Effector CD4-positive, alpha-beta T cell (primary cell): ENCODE measurements around the gene TSPAN2.
"Not testable (repeated sequence)": the region's sequence is repeated elsewhere in the genome, so short reads cannot be mapped to it uniquely, and the experiment has no call there.

ENCODE experiments used
- DNase-seq: peaks from one replicate; pipeline ENCODE4 v3.0.0-alpha.2; 2020

TSPAN2 gene

DNA sequence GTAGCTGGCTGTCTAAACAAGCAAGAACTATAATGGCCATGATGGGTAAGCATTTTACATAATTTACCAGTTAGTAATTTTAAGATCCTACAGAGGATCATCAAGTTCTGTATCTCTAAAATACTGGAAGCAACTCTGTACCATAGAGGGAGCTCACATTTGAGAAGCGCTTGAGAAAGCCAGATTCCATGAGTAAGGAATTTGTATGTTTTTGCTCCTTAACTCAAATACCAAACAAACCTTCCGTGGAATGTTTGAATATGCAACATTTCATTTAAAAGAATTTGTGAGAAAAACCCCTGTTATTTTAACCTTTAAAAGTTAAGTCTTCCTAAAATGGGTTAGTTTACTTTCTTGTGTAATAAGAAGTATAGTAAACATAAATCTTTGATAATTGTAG lies 57.7 kb downstream of the TSPAN2 start:
- DNase-seq, result no peak

DNA sequence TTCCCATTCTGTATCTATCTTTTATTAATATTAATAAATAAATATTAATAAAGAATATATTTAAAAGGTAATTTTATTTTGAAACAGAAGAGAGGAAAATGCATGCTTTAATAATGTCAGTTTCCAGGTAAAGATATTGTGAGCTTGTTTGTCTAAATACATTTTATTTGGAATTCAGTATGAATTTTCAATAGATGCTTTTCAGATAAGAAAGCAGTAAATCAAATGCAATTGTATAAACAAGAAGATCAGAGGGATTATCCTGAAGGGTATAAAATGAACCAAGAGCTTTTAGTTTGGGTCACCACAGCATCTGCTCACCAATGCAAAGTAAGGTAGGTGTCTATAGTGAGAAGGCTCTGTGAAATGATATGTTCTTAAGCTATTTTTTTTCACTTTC lies 59.8 kb downstream of the TSPAN2 start, which contains the start of gene TSHB:
TSHB (plus strand) TSS at position 301 of the 400 bp plus-strand sequence. CDS start 3,537 bp downstream, outside the sequence.
- DNase-seq, result no peak

- DNase-seq, result no peak
Observed at GRCh38 chr1:115023593-115023992, 65.7 kb downstream of the TSPAN2 start.

DNA sequence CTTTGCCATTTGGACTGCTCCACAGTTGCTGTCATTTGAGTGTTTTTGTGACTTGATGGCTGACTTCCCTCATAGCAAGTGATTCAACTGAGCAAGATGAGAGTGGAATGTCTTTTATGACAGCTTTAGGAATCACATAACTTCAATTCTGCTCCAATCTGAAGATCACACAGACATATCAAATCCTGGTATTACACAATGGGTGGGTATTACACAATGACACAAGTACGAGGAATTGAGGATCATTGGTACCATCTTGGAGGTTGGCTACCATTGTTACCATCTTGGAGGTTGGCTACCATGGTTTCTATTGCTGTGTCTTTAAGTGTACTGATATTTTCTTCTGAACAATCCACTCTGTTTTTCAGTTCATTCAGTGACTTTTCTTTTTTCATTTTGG lies 68.2 kb downstream of the TSPAN2 start:
- DNase-seq, result no peak

DNA sequence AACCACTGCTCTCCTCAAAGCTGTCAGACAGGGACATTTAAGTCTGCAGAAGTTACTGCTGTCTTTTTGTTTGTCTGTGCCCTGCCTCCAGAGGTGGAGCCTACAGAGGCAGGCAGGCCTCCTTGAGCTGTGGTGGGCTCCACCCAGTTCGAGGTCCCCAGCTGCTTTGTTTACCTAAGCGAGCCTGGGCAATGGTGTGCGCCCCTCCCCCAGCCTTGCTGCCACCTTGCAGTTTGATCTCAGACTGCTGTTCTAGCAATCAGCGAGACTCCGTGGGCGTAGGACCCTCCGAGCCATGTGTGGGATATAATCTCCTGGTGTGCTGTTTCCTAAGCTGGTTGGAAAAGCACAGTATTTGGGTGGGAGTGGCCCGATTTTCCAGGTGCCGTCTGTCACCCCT lies 69.8 kb downstream of the TSPAN2 start:
- DNase-seq, result not testable (repeated sequence)

- no peak for DNase-seq
Observed at GRCh38 chr1:115013792-115014191, 75.5 kb downstream of the TSPAN2 start.

DNA sequence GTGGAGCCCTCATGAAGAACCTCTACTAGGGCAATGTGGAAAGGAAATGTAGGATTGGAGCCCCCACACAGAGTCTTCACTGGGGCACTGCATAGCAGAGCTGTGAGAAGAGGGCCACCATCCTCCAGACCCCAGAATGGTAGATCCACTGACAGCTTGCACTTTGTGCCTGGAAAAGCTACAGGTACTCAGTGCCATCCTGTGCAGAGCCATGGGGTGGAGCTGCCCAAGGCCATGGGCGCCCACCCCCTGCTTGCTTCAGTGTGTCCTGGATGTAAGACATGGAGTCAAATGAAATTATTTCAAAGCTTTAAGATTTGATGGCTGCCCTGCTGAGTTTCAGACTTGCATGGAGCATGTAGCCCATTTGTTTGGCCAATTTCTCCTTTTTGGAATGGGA lies 76.9 kb downstream of the TSPAN2 start:
- no peak for DNase-seq

GRCh38 chr1:115012006-115012405 lies 77.3 kb downstream of the TSPAN2 start:
- no peak for DNase-seq

GRCh38 chr1:115006191-115006590 lies 83.1 kb downstream of the TSPAN2 start:
- no peak for DNase-seq
